Sigmoid colon (tissue), 7 donors: ENCODE data around the gene PEX26. TPM values are rescaled to one million over a fixed set of nuclear protein-coding genes. Genes with fewer than 3 reads are reported as not detected.

Experiments
- DNase-seq: peaks from one replicate; pipeline ENCODE4 v3.0.0-alpha.2; 2019
- H3K27ac ChIP-seq, 4 donors: fragments of 200-600 bp; sonication (generic); one replicate each; pipeline ENCODE4 v1.5.1; 2016 to 2019; ENCODE audit warnings: mild to moderate bottlenecking in 1 of 4
- H3K27me3 ChIP-seq, 3 donors: fragments of 200-600 bp; sonication (generic); one replicate each; pipeline ENCODE4 v1.5.1; 2019; ENCODE audit warnings: mild to moderate bottlenecking in 1 of 3
- H3K36me3 ChIP-seq, 4 donors: fragments of 200-600 bp; sonication (generic); one replicate each; pipeline ENCODE4 v1.5.1; 2016 to 2019
- H3K4me1 ChIP-seq, 4 donors: fragments of 200-600 bp; sonication (generic); one replicate each; pipeline ENCODE4 v1.5.1; 2017 to 2019
- H3K4me3 ChIP-seq, 4 donors: fragments of 200-600 bp; sonication (generic); one replicate each; pipeline ENCODE4 v1.5.1; 2017 to 2019; ENCODE audit warnings: mild to moderate bottlenecking in 2 of 4, moderate library complexity in 1 of 4
- H3K9me3 ChIP-seq, 4 donors: fragments of 200-600 bp in 3 of 4; sonication (generic) in 3 of 4; one replicate each; pipeline versions ENCODE4 v1.5.1 to v1.6.1; 2013 to 2019
- EP300 ChIP-seq, 4 donors: sonication (generic); formaldehyde crosslinking; IDR thresholded peaks; one replicate each; pipeline ENCODE4 v1.6.1; 2017; ENCODE audit warnings: antibody characterized with exemption in 4 of 4
- POLR2A ChIP-seq, 2 donors: fragments of 450-650 bp; IDR thresholded peaks; one replicate each; pipeline ENCODE4 v1.6.1; 2016; ENCODE audit warnings: antibody characterized with exemption in 2 of 2, mild to moderate bottlenecking in 2 of 2, moderate library complexity in 2 of 2
- POLR2AphosphoS5 ChIP-seq, 4 donors: sonication (generic); formaldehyde crosslinking; IDR thresholded peaks; one replicate each; pipeline ENCODE4 v1.6.1; 2017; ENCODE audit warnings: antibody characterized with exemption in 4 of 4
- WGBS, 2 donors: extraction: QIAGEN DNeasy Blood & Tissue Kit; methylation state at CpG; one replicate each; pipeline ENCODE4 v1.1.7; 2013; 5-methylcytosine and 5-hydroxymethylcytosine counted together
- intact Hi-C: fragments of 100-400 bp; cut with DNase I; formaldehyde crosslinking; loops from one replicate; pipeline ENCODE4 v1.15.1; 2023
- polyA plus RNA-seq, 3 donors: library from polyadenylated mRNA; stranded (reverse); fragments of 200-250 nt; gene quantifications; one replicate each; pipeline ENCODE4 v1.2.3, GENCODE V29; 2013
- total RNA-seq, 4 donors: library from RNA; depleted of rRNA; stranded (reverse); fragments of >200 nt; gene quantifications; one replicate each; pipeline ENCODE4 v1.1.0, GENCODE V29; 2016
- TF ChIP-seq, protein P1 (sequence below), 4 experiments: fragments of 450-650 bp in 3 of 4; fragments of 200-600 bp in 1 of 4; IDR thresholded peaks; one replicate each; pipeline ENCODE4 v1.5.1; 2016 to 2019; ENCODE audit warnings: antibody characterized with exemption in 4 of 4, mild to moderate bottlenecking in 3 of 4, moderate library complexity in 2 of 4
- donor health status: healthy with polysubstance abuse.
- donor health status: Bipolar disorder and iron deficiency.
- donor health status: healthy.

The PEX26 gene
- total and polyA plus RNA-seq, 7 donors = 13.3 to 124 (median 21.3) TPM

DNA sequence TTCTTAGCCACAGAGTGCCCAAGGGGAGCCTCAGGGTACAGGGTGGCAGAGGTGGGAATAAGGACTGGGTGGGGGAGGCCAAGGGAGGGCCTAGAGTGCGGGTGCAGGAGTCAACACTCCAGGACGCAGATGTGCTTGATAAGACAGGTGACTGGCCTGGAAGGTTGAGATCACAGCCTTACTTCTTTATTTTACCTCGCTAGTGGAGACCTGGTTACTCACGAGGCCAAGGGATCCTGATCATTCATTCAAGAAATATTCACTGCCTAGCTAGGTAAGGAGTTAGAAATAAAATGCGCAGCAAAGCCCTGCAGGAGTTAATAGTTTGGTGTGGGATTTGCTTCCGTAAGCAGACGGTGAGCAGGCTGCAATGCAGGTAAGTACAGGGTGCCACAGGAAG, 13.2 kb upstream of the PEX26 start:
- Histone ChIP-seq H3K4me3 (no peak overlapping the region), H3K27me3 (no peaks in the 10 kb centered on the region), H3K27ac (peak overlapping the region in 1 of 4 donors; percentile 95), H3K36me3 (no peaks in the 10 kb centered on the region), H3K4me1 (peaks cover 0 to 84% (median 57%) of the 10 kb centered on the region in 4 donors), H3K9me3 (no peaks in the 10 kb centered on the region)
- no peak for TF ChIP-seq POLR2A (IDR thresholded peaks at IDR 0.05)
- TF ChIP-seq, protein P1, sequence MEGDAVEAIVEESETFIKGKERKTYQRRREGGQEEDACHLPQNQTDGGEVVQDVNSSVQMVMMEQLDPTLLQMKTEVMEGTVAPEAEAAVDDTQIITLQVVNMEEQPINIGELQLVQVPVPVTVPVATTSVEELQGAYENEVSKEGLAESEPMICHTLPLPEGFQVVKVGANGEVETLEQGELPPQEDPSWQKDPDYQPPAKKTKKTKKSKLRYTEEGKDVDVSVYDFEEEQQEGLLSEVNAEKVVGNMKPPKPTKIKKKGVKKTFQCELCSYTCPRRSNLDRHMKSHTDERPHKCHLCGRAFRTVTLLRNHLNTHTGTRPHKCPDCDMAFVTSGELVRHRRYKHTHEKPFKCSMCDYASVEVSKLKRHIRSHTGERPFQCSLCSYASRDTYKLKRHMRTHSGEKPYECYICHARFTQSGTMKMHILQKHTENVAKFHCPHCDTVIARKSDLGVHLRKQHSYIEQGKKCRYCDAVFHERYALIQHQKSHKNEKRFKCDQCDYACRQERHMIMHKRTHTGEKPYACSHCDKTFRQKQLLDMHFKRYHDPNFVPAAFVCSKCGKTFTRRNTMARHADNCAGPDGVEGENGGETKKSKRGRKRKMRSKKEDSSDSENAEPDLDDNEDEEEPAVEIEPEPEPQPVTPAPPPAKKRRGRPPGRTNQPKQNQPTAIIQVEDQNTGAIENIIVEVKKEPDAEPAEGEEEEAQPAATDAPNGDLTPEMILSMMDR (IDR thresholded peaks at IDR 0.05) = no peak
- TF ChIP-seq EP300 (IDR thresholded peaks at IDR 0.05) = no peak
- no peak for TF ChIP-seq POLR2AphosphoS5 (IDR thresholded peaks at IDR 0.05)
- no peak for DNase-seq
- 93 to 94% methylated on average over 7 of the region's 7 CpGs for WGBS, 2 donors
- intact Hi-C loops = no loop called here

- no peaks in the 10 kb centered on the region for H3K36me3 ChIP-seq
- 59 to 86% methylated on average over 9 of the region's 9 CpGs for WGBS, 2 donors
- intact Hi-C loops = no loop called here
- H3K27me3 ChIP-seq = no peaks in the 10 kb centered on the region
- no peak for DNase-seq
- peak overlapping the region in 3 of 4 donors; percentile 9 to 95 (median 89) for H3K27ac ChIP-seq
- H3K4me1 ChIP-seq = peaks cover 0 to 83% (median 53%) of the 10 kb centered on the region in 4 donors
- no peaks in the 10 kb centered on the region for H3K9me3 ChIP-seq
- TF ChIP-seq EP300 (IDR thresholded peaks at IDR 0.05) = no peak
- TF ChIP-seq POLR2A (IDR thresholded peaks at IDR 0.05) = no peak
- TF ChIP-seq, protein P1 (IDR thresholded peaks at IDR 0.05) = no peak
- no peak for TF ChIP-seq POLR2AphosphoS5 (IDR thresholded peaks at IDR 0.05)
- H3K4me3 ChIP-seq = no peak overlapping the region
Measured at GRCh38 chr22:18065256-18065655, 12.5 kb upstream of the PEX26 start.

DNA sequence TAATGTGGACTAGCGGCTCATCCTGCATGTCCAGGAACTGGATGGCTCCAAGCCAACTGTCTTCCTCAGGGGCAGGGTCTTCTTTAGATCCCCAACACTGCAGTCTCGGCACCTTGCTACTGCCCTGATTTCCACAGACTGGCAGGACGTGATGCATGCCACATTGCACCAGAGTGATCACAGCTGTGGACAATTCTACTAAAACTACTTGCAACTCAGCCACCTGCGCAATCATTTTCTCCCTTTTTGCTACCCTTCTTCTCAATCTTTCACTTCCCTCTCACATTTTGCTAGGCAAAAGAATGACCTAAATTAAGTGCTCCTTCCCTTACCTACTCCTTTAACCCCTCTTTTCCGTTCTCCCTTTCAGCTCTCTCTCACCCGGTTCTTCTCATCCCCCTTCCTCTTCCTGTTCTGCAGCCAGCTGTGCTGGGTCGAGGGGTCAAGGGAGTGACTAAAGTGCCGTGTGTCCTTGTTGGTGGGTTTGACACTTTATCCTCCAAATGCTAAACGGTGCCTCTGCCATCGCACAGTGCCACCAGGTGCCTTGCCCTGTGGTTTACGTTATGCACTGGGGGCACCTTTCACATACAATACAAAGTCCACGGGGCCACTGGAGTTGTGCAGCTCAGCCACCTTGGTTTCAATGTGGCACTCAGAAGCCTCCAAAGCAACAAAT, 11.5 kb upstream of the PEX26 start:
- WGBS, 2 donors = 33 to 34% methylated on average over 12 of the region's 12 CpGs
- TF ChIP-seq POLR2AphosphoS5 (IDR thresholded peaks at IDR 0.05) = no peak
- TF ChIP-seq, protein P1 (IDR thresholded peaks at IDR 0.05) = no peak
- no peak for TF ChIP-seq POLR2A (IDR thresholded peaks at IDR 0.05)
- no peak for TF ChIP-seq EP300 (IDR thresholded peaks at IDR 0.05)
- Histone ChIP-seq H3K4me1 (peaks cover 0 to 76% (median 42%) of the 10 kb centered on the region in 4 donors), H3K36me3 (no peaks in the 10 kb centered on the region), H3K4me3 (no peak overlapping the region), H3K27ac (peak overlapping the region; percentile 85 to 95 (median 88)), H3K27me3 (no peaks in the 10 kb centered on the region), H3K9me3 (no peaks in the 10 kb centered on the region)
- intact Hi-C loops = no loop called here
- DNase-seq = no peak

GRCh38 chr22:18067121-18067520, 10.7 kb upstream of the PEX26 start:
- DNase-seq = no peak
- no peaks in the 10 kb centered on the region for H3K36me3 ChIP-seq
- TF ChIP-seq, protein P1 (IDR thresholded peaks at IDR 0.05) = no peak
- TF ChIP-seq POLR2A (IDR thresholded peaks at IDR 0.05) (no peak), POLR2AphosphoS5 (IDR thresholded peaks at IDR 0.05) (no peak), EP300 (IDR thresholded peaks at IDR 0.05) (no peak)
- H3K9me3 ChIP-seq = no peaks in the 10 kb centered on the region
- intact Hi-C loops = no loop called here
- H3K4me1 ChIP-seq = peaks cover 0 to 68% (median 36%) of the 10 kb centered on the region in 4 donors
- no peaks in the 10 kb centered on the region for H3K27me3 ChIP-seq
- H3K4me3 ChIP-seq = no peak overlapping the region
- 93 to 95% methylated on average over 3 of the region's 3 CpGs for WGBS, 2 donors
- peak overlapping the region; percentile 85 to 95 (median 88) for H3K27ac ChIP-seq
